Ascending aorta (tissue), 2 donors: ENCODE measurements around the gene RAB7B. TPM values are rescaled to one million over a fixed set of nuclear protein-coding genes. Genes with fewer than 3 reads are reported as not detected.
A peak's percentile ranks its signal among the peaks of the same experiment; 100 is the strongest.
"Not testable (repeated sequence)": the region's sequence is repeated elsewhere in the genome, so short reads cannot be mapped to it uniquely, and the experiment has no call there.

Experiments
- DNase-seq, 2 donors: peaks; one replicate each; pipeline ENCODE4 v3.0.0-alpha.2; 2019; ENCODE audit warnings: low spot score in 2 of 2
- H3K27ac ChIP-seq, 2 donors: fragments of 200-600 bp; sonication (generic); one replicate each; pipeline ENCODE4 v1.5.1; 2016 to 2017; ENCODE audit warnings: mild to moderate bottlenecking in 1 of 2
- H3K27me3 ChIP-seq: fragments of 200-600 bp; sonication (generic); one replicate; pipeline ENCODE4 v1.5.1; 2017
- H3K36me3 ChIP-seq, 2 donors: fragments of 200-600 bp; sonication (generic); one replicate each; pipeline ENCODE4 v1.5.1; 2016
- H3K4me1 ChIP-seq, 2 donors: fragments of 200-600 bp; sonication (generic); one replicate each; pipeline ENCODE4 v1.5.1; 2016 to 2017; ENCODE audit warnings: mild to moderate bottlenecking in 1 of 2
- H3K4me3 ChIP-seq, 2 donors: fragments of 200-600 bp; sonication (generic); one replicate each; pipeline ENCODE4 v1.5.1; 2016 to 2017; ENCODE audit warnings: mild to moderate bottlenecking in 1 of 2
- H3K9me3 ChIP-seq, 2 donors: fragments of 200-600 bp; sonication (generic); one replicate each; pipeline ENCODE4 v1.5.1; 2016
- CTCF ChIP-seq, 3 experiments: fragments of 200-600 bp in 2 of 3; fragments of 450-650 bp in 1 of 3; sonication (generic) in 2 of 3; IDR thresholded peaks; one replicate each; pipeline ENCODE4 v1.5.1; 2016 to 2019; ENCODE audit warnings: antibody characterized with exemption in 3 of 3, mild to moderate bottlenecking in 1 of 3, moderate library complexity in 1 of 3
- intact Hi-C: fragments of 100-400 bp; cut with DNase I; formaldehyde crosslinking; loops from one replicate; pipeline ENCODE4 v1.15.1; 2023
- total RNA-seq: library from RNA; depleted of rRNA; stranded (reverse); fragments of >200 nt; gene quantifications from one replicate; pipeline ENCODE4 v1.1.0, GENCODE V29; 2016

Gene RAB7B
- not detected for total RNA-seq

GRCh38 chr1:206002871-206003801 lies at the start of gene RAB7B:
RAB7B (minus strand) TSS chr1:206003395; CDS start chr1:205994135, 9,260 bp downstream.
- DNase-seq = peak in 1 of 2 donors; percentile 83
- peak within 1 kb of the TSS; percentile 50 to 58 for H3K27ac ChIP-seq
- no peaks in the 10 kb centered on the region for H3K36me3 ChIP-seq
- no peaks in the 10 kb centered on the region for H3K9me3 ChIP-seq
- peak within 1 kb of the TSS; percentile 44 to 54 for H3K4me3 ChIP-seq
- no peaks in the 10 kb centered on the region for H3K27me3 ChIP-seq
- intact Hi-C loops = no loop called here
- H3K4me1 ChIP-seq = peaks cover 15 to 17% of the 10 kb centered on the region in 2 donors
- TF ChIP-seq CTCF (IDR thresholded peaks at IDR 0.05) = no peak

GRCh38 chr1:206052231-206052865 lies 49.2 kb upstream of the RAB7B start:
- DNase-seq = peak in 1 of 2 donors; percentile 8
- H3K27ac ChIP-seq, H3K27me3 ChIP-seq, H3K9me3 ChIP-seq, H3K4me1 ChIP-seq, H3K36me3 ChIP-seq, H3K4me3 ChIP-seq, intact Hi-C loops: not testable (repeated sequence)

- Histone ChIP-seq H3K9me3 (no peaks in the 10 kb centered on the region), H3K4me1 (no peaks in the 10 kb centered on the region), H3K4me3 (no peak overlapping the region), H3K27me3 (no peaks in the 10 kb centered on the region), H3K36me3 (no peaks in the 10 kb centered on the region), H3K27ac (no peak overlapping the region)
- intact Hi-C loops = no loop called here
- peak in 1 of 2 donors; percentile 55 for DNase-seq
- TF ChIP-seq CTCF (IDR thresholded peaks at IDR 0.05) = no peak
Observed at GRCh38 chr1:206050655-206051235, 47.5 kb upstream of the RAB7B start.

- Histone ChIP-seq H3K27me3 (no peaks in the 10 kb centered on the region), H3K4me3 (no peak overlapping the region), H3K9me3 (no peaks in the 10 kb centered on the region), H3K4me1 (no peaks in the 10 kb centered on the region), H3K36me3 (no peaks in the 10 kb centered on the region), H3K27ac (no peak overlapping the region)
- intact Hi-C loops = no loop called here
- DNase-seq = no peak
- no peak for TF ChIP-seq CTCF (IDR thresholded peaks at IDR 0.05)
Observed at GRCh38 chr1:206049919-206050600, 46.9 kb upstream of the RAB7B start.

GRCh38 chr1:206049293-206049692 lies 46.1 kb upstream of the RAB7B start:
- intact Hi-C loops = no loop called here
- no peak for DNase-seq
- Histone ChIP-seq H3K9me3 (no peaks in the 10 kb centered on the region), H3K27me3 (no peaks in the 10 kb centered on the region), H3K36me3 (no peaks in the 10 kb centered on the region), H3K4me1 (no peaks in the 10 kb centered on the region), H3K4me3 (no peak overlapping the region), H3K27ac (no peak overlapping the region)
- TF ChIP-seq CTCF (IDR thresholded peaks at IDR 0.05) = no peak
